SK-N-SH (cell line): ENCODE measurements around the gene PPP1R16B. TPM values are rescaled to one million over a fixed set of nuclear protein-coding genes. Genes with fewer than 3 reads are reported as not detected.

Experiments used
- CTCF ChIA-PET: fragments of 300-600, 350-600 bp; formaldehyde crosslinking; extraction: SDS; loops from one replicate; lab custom pipeline; 2021; lab: Yijun Ruan, JAX
- POLR2A ChIA-PET: fragments of 350-600 bp; sonication (Branson Sonifier 250); formaldehyde crosslinking; extraction: SDS; loops from one replicate; lab custom pipeline; 2020; ENCODE audit warnings: antibody characterized with exemption, inconsistent platforms; lab: Yijun Ruan, JAX
- DNase-seq: peaks from one replicate; pipeline ENCODE4 v3.0.0; 2012
- H2AFZ ChIP-seq: fragments of 200-600 bp; sonication (generic); 2 replicates; pipeline ENCODE4 v1.8.1; 2016; ENCODE audit warnings: antibody characterized with exemption, mild to moderate bottlenecking, low read depth
- H3F3A ChIP-seq: fragments of 200-600 bp; sonication (generic); replicated peaks from 2 replicates; pipeline ENCODE3; 2016; ENCODE audit warnings: antibody characterized with exemption, mild to moderate bottlenecking; ENCODE audit not compliant: insufficient read depth
- H3K27ac ChIP-seq, 2 experiments: fragments of 200-500 bp in 1 of 2; fragments of 200-600 bp in 1 of 2; sonication (Bioruptor generic) in 1 of 2; sonication (generic), shearing (Covaris generic) in 1 of 2; 2 replicates each; pipeline versions ENCODE4 v1.5.1 to v1.6.1; 2014 to 2016; ENCODE audit warnings: low read depth in 2 of 2, inconsistent platforms in 1 of 2, low read length in 1 of 2, mild to moderate bottlenecking in 1 of 2, mixed read lengths in 1 of 2
- H3K27me3 ChIP-seq: fragments of 200-600 bp; sonication (generic), shearing (Covaris generic); 2 replicates; pipeline ENCODE4 v1.6.1; 2016; ENCODE audit warnings: mixed run types; ENCODE audit not compliant: insufficient read depth
- H3K36me3 ChIP-seq, 2 experiments: fragments of 200-500 bp in 1 of 2; fragments of 200-600 bp in 1 of 2; sonication (Bioruptor generic) in 1 of 2; sonication (generic) in 1 of 2; replicated peaks in 1 of 2; 2 replicates each; pipeline versions ENCODE3 to v1.5.1; 2014 to 2016; ENCODE audit warnings: low read length in 1 of 2, mild to moderate bottlenecking in 1 of 2; ENCODE audit not compliant: insufficient read depth in 2 of 2, control insufficient read depth in 1 of 2
- H3K4me1 ChIP-seq, 2 experiments: fragments of 200-500 bp in 1 of 2; fragments of 200-600 bp in 1 of 2; sonication (Bioruptor generic) in 1 of 2; sonication (generic), shearing (Covaris generic) in 1 of 2; 2 replicates each; pipeline versions ENCODE4 v1.5.1 to v1.6.1; 2014 to 2016; ENCODE audit warnings: low read depth in 1 of 2, low read length in 1 of 2, mixed run types in 1 of 2; ENCODE audit not compliant: insufficient read depth in 2 of 2, control insufficient read depth in 1 of 2
- H3K4me2 ChIP-seq: fragments of 200-600 bp; sonication (generic), shearing (Covaris generic); 2 replicates; pipeline ENCODE4 v1.6.1; 2017; ENCODE audit warnings: mixed run types
- H3K4me3 ChIP-seq, 2 experiments: fragments of 200-500 bp in 1 of 2; fragments of 200-600 bp in 1 of 2; sonication (Bioruptor generic) in 1 of 2; sonication (generic), shearing (Covaris generic) in 1 of 2; 2 replicates each; pipeline versions ENCODE4 v1.5.1 to v1.8.1; 2014 to 2016; ENCODE audit warnings: low read depth in 2 of 2, inconsistent platforms in 1 of 2, low read length in 1 of 2, mild to moderate bottlenecking in 1 of 2, mixed read lengths in 1 of 2, moderate library complexity in 1 of 2
- H3K79me2 ChIP-seq: fragments of 200-600 bp; sonication (generic); 2 replicates; pipeline ENCODE4 v1.8.1; 2017; ENCODE audit warnings: mild to moderate bottlenecking; ENCODE audit not compliant: insufficient read depth
- H3K9ac ChIP-seq: fragments of 200-600 bp; sonication (generic); 2 replicates; pipeline ENCODE4 v1.6.1; 2017; ENCODE audit warnings: mixed run types
- H3K9me2 ChIP-seq: fragments of 200-600 bp; sonication (generic); 2 replicates; pipeline ENCODE4 v1.6.1; 2017; ENCODE audit warnings: mixed run types
- H3K9me3 ChIP-seq: fragments of 200-600 bp; sonication (generic); 2 replicates; pipeline ENCODE4 v1.6.1; 2017; ENCODE audit warnings: mixed run types, mild to moderate bottlenecking, moderate library complexity
- H4K20me1 ChIP-seq: fragments of 200-600 bp; sonication (generic); 2 replicates; pipeline ENCODE4 v1.6.1; 2017; ENCODE audit warnings: mild to moderate bottlenecking, mixed run types; ENCODE audit not compliant: insufficient read depth
- CHD2 ChIP-seq: fragments of 150-350 bp; IDR thresholded peaks from 2 replicates; pipeline ENCODE4 v1.6.1; 2018; ENCODE audit warnings: low read length; ENCODE audit not compliant: partially characterized antibody
- ELF1 ChIP-seq: IDR thresholded peaks from 2 replicates; pipeline ENCODE4 v1.4.0; 2012
- EP300 ChIP-seq, 2 experiments: IDR thresholded peaks; 2 replicates each; pipeline versions ENCODE4 v1.4.0 to v1.6.1; 2012; ENCODE audit warnings: borderline replicate concordance in 1 of 2, low read depth in 1 of 2, low read length in 1 of 2
- EZH2phosphoT487 ChIP-seq: fragments of 200-600 bp; sonication (generic); IDR thresholded peaks from 2 replicates; pipeline ENCODE4 v1.6.1; 2017; ENCODE audit warnings: low read depth, mixed run types, mild to moderate bottlenecking, antibody characterized with exemption, moderate library complexity, borderline replicate concordance
- MAX ChIP-seq: IDR thresholded peaks from 2 replicates; pipeline ENCODE4 v1.4.0; 2012; ENCODE audit warnings: low read depth
- MXI1 ChIP-seq: IDR thresholded peaks from 2 replicates; pipeline ENCODE4 v1.6.1; 2012; ENCODE audit warnings: mild to moderate bottlenecking, low read depth, low read length, improper control_type of control experiment
- NRF1 ChIP-seq: IDR thresholded peaks from 2 replicates; pipeline ENCODE4 v1.6.1; 2012; ENCODE audit warnings: low read depth, mild to moderate bottlenecking, low read length
- POLR2AphosphoS5 ChIP-seq: IDR thresholded peaks from 2 replicates; pipeline ENCODE4 v1.6.1; 2012; ENCODE audit warnings: low read depth, low read length
- RAD21 ChIP-seq: IDR thresholded peaks from 2 replicates; pipeline ENCODE4 v1.6.1; 2012; ENCODE audit warnings: mild to moderate bottlenecking, low read length
- RFX5 ChIP-seq: IDR thresholded peaks from 2 replicates; pipeline ENCODE4 v1.6.1; 2012; ENCODE audit warnings: mild to moderate bottlenecking, improper control_type of control experiment, low read length
- RXRA ChIP-seq: IDR thresholded peaks from 2 replicates; pipeline ENCODE4 v1.4.0; 2012; ENCODE audit warnings: low read depth, mild to moderate bottlenecking, borderline replicate concordance
- TAF1 ChIP-seq: IDR thresholded peaks from 2 replicates; pipeline ENCODE4 v1.6.1; 2012; ENCODE audit warnings: low read depth, mild to moderate bottlenecking, low read length, moderate library complexity, borderline replicate concordance
- TCF12 ChIP-seq: IDR thresholded peaks from 2 replicates; pipeline ENCODE4 v1.4.0; 2012
- USF1 ChIP-seq: IDR thresholded peaks from 2 replicates; pipeline ENCODE4 v1.4.0; 2012; ENCODE audit warnings: low read depth, borderline replicate concordance
- USF2 ChIP-seq: fragments of 150-350 bp; IDR thresholded peaks from 2 replicates; pipeline ENCODE4 v1.6.1; 2017; ENCODE audit warnings: antibody characterized with exemption, low read length, low read depth, borderline replicate concordance
- YY1 ChIP-seq: IDR thresholded peaks from 2 replicates; pipeline ENCODE4 v1.4.0; 2012; ENCODE audit warnings: low read depth, mild to moderate bottlenecking
- WGBS: methylation state at CpG from one replicate; pipeline ENCODE4 v1.1.6; 2017; ENCODE audit warnings: low lambda C conversion rate; 5-methylcytosine and 5-hydroxymethylcytosine counted together
- polyA plus RNA-seq, 3 experiments: library from polyadenylated mRNA; depleted of rRNA; stranded (reverse); fragments of >200 nt; gene quantifications; 2 replicates each; pipeline ENCODE4 v1.2.3, GENCODE V29; 2012

The PPP1R16B gene
- polyA plus RNA-seq, 1 of the 3 experiments (the other 2 are of a cell fraction), result 0.28 TPM

- no peaks in the 10 kb centered on the region for H3F3A ChIP-seq
- H2AFZ ChIP-seq, result no peak overlapping the region
- peak overlapping the region in 1 of 2 experiments; percentile 80; a peak in 2 of 4 replicates for H3K27ac ChIP-seq
- H3K79me2 ChIP-seq, result no peaks in the 10 kb centered on the region
- no peak overlapping the region for H3K4me2 ChIP-seq
- no peak overlapping the region for H3K4me3 ChIP-seq
- peaks cover 0 to 42% of the 10 kb centered on the region in 2 experiments; a peak in 1 of 4 replicates for H3K4me1 ChIP-seq
- TF ChIP-seq EZH2phosphoT487, result no peak
- TF ChIP-seq USF2, result no peak
- TF ChIP-seq USF1, result no peak
- no peak for TF ChIP-seq EP300 (IDR thresholded peaks at IDR 0.05; ENCODE audit: borderline replicate concordance in 1 of 2, low read depth in 1 of 2, low read length in 1 of 2)
- TF ChIP-seq CHD2, result no peak
- TF ChIP-seq MXI1, result no peak
- no peak for TF ChIP-seq ELF1
- no peak for TF ChIP-seq NRF1
- TF ChIP-seq MAX, result no peak
- TF ChIP-seq RXRA, result no peak
- no peak for TF ChIP-seq RAD21
- TF ChIP-seq YY1, result no peak
- TF ChIP-seq TCF12, result no peak
- TF ChIP-seq RFX5, result no peak
- no peak for TF ChIP-seq POLR2AphosphoS5
- TF ChIP-seq TAF1, result no peak
- H3K27me3 ChIP-seq, result no peaks in the 10 kb centered on the region; the same call in 1 of the 2 replicates
- no peaks in the 10 kb centered on the region for H3K9me2 ChIP-seq
- ChIA-PET CTCF (interaction anchor here (0.6 to 6.7 kb wide), 33 partner anchors 8 to 248 kb away, joined by 3 to 58 read pairs (median 6); partner anchors contain the start of gene PPP1R16B), POLR2A (interaction anchor here (0.7 to 4.0 kb wide), 5 partner anchors 10 to 140 kb away, joined by 5 to 23 read pairs (median 6); no protein-coding TSS in a partner anchor)
- no peak for DNase-seq
- H3K9me3 ChIP-seq, result no peaks in the 10 kb centered on the region
- H3K36me3 ChIP-seq, result peaks cover 0 to 2% of the 10 kb centered on the region in 2 experiments
- no peaks in the 10 kb centered on the region for H4K20me1 ChIP-seq
- no peak overlapping the region for H3K9ac ChIP-seq
- WGBS, result 49% methylated on average over 6 of the region's 6 CpGs
Measured at GRCh38 chr20:38893056-38893564, 87.6 kb downstream of the PPP1R16B start.
